Omental fat pad (tissue), 4 donors: ENCODE data around the gene CAMK2B. TPM values are rescaled to one million over a fixed set of nuclear protein-coding genes. Genes with fewer than 3 reads are reported as not detected.

ENCODE experiments used
- ATAC-seq: fragments of 150-250 bp; one replicate; pipeline ENCODE4 v1.9.1; 2016; ENCODE audit warnings: mild to moderate bottlenecking, moderate library complexity; ENCODE audit not compliant: low FRiP score
- DNase-seq: peaks from one replicate; pipeline ENCODE4 v3.0.0-alpha.2; 2019; ENCODE audit warnings: low spot score
- CTCF ChIP-seq, 3 donors: fragments of 450-650 bp; IDR thresholded peaks; one replicate each; pipeline ENCODE4 v1.5.1; 2016 to 2017; ENCODE audit warnings: antibody characterized with exemption in 3 of 3, mild to moderate bottlenecking in 3 of 3, moderate library complexity in 2 of 3
- total RNA-seq, 4 donors: library from RNA; depleted of rRNA; stranded (reverse); fragments of >200 nt; gene quantifications; one replicate each; pipeline ENCODE4 v1.1.0, GENCODE V29; 2016

Gene CAMK2B
- total RNA-seq, 4 donors from 2014 or later = 0.48 TPM; not detected in 3

- DNase-seq = no peak
- ATAC-seq = no peak
- no peak for TF ChIP-seq CTCF (IDR thresholded peaks at IDR 0.05)
Observed at GRCh38 chr7:44324481-44325200, 753 bp downstream of the CAMK2B start.

- no peak for DNase-seq
- ATAC-seq = no peak
- no peak for TF ChIP-seq CTCF (IDR thresholded peaks at IDR 0.05)
Observed at GRCh38 chr7:44324204-44324480, 1.3 kb downstream of the CAMK2B start.

DNA sequence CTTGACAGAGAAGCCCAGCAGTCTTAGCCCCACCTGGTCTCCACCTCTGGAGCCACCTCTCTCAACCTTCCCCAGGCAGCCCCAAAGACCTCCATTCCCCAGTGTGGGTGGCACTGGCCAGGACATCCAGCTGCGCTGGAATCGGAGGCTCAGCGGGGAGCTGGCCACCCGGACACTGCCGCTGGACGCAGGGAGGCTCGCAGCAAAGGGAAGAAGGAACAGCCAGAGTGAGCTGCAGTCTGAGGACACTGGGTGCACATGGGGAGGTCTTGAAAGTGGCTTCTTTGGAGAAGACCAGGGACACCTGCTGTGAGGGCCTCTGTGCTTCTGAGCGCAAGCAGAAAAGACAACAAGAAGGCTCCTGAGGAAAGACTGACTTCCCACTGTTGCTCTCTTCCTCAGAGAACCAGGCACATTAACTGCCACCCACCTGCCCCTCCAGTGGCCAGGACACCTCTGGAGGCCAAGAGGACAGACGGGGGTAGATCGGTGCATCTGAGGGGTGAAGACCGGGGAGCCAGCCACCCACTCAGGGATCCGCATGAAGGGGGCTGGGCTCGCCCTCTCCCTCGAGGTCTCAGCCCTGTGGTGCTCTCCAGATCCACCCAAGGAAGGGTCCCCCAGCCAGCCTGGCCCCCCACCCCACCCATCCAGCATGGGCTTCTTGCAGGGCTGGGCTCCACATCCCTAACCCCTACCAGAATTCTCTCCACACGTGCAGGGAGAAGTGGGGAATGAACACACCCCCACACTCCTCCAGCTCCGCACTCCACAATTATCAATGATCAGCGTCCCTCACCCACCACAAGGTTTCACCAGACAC is 1.8 kb downstream of the CAMK2B start:
- ATAC-seq = no peak
- no peak for DNase-seq
- TF ChIP-seq CTCF (IDR thresholded peaks at IDR 0.05) = no peak

DNA sequence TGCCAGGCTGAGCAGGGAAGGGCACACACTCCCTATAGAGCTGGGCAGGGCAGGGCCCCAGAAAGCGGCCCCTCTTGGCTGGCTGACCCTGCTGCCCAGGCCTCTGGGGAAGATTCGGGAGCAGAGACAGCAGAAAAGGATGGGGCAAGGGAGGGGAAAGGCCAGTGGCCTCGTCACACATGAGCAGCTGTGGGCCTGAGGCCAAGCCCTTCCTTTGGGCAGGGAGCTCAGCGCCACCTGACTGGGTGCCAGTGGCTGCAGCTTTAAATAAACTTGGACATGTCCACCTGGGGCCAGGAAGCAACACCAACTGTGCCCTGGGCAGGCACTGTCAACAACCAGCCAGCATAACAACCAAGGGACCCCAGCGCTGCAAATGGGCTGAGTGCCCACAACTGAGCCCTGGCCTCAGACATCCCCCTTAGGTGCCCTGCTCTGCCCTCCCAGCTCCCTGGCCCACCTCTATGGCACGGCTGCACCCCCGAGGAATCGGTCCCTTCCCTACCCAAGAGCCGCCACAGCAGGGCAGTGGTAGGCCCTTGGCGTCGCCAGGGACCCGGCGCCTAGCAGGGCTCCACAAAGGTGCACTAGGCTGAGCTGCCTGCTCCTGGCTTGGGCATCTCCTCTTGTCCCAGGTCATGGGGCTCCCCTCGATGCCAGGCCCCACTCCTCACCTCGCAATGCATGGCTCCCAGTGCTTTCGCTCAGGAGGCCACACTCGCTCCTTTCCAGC is 2.6 kb downstream of the CAMK2B start:
- TF ChIP-seq CTCF (IDR thresholded peaks at IDR 0.05) = no peak
- no peak for DNase-seq
- no peak for ATAC-seq

DNA sequence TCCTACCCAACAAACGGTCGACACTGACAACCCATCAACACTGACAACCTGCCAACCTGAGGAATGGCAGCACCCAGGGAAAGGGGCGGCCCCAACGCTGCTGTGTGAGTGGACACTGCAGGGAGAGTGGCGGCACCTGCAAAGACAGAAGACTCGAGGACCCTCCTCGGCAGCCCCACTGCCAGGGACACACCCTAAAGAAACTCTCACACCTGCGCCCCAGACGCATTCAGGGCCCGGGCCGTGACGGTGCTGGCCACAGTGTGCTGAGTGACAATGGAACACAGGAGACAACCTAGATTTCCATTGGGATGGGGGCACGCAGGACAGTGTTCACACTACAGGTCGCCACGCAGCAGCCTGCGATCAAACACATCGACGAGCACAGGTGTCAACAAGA is 3.6 kb downstream of the CAMK2B start:
- DNase-seq (no peak), ATAC-seq (no peak)

GRCh38 chr7:44320794-44321371 is 4.5 kb downstream of the CAMK2B start:
- TF ChIP-seq CTCF (IDR thresholded peaks at IDR 0.05) = no peak
- no peak for ATAC-seq
- no peak for DNase-seq

More for the DNA sequence above, 3.6 kb downstream of the CAMK2B start:
- no peak for TF ChIP-seq CTCF (IDR thresholded peaks at IDR 0.05)
